Stimulated activated CD4-positive, alpha-beta T cell treated with anti-CD3 and anti-CD28 coated beads, TNF-alpha, amount 100 ng/mL, for 48 hours (primary cell): Measurements from ENCODE around the gene ZBTB12.
"Not testable (repeated sequence)": the region's sequence is repeated elsewhere in the genome, so short reads cannot be mapped to it uniquely, and the experiment has no call there.

Experiments used
- DNase-seq, 3 donors: peaks; one replicate each; pipeline ENCODE4 v3.0.0-alpha.2; 2020; ENCODE audit warnings: low read depth in 3 of 3

Gene ZBTB12

GRCh38 chr6:31876357-31876756 lies 25.5 kb downstream of the ZBTB12 start:
- DNase-seq: no peak

GRCh38 chr6:31875877-31876276 lies 26.0 kb downstream of the ZBTB12 start:
- no peak for DNase-seq

GRCh38 chr6:31874836-31875572 lies 26.9 kb downstream of the ZBTB12 start:
- DNase-seq: no peak

GRCh38 chr6:31874084-31874670 lies 27.7 kb downstream of the ZBTB12 start:
- no peak for DNase-seq

GRCh38 chr6:31871046-31871659 lies 30.7 kb downstream of the ZBTB12 start:
- no peak for DNase-seq

- no peak for DNase-seq
Measured at GRCh38 chr6:31870385-31870921, 31.4 kb downstream of the ZBTB12 start.

GRCh38 chr6:31869343-31869742 lies 32.5 kb downstream of the ZBTB12 start:
- DNase-seq: no peak

GRCh38 chr6:31868658-31868971 lies 33.3 kb downstream of the ZBTB12 start:
- not testable (repeated sequence) for DNase-seq

GRCh38 chr6:31865205-31866118 lies 36.4 kb downstream of the ZBTB12 start:
- DNase-seq: no peak

GRCh38 chr6:31864818-31865204 lies 37.1 kb downstream of the ZBTB12 start:
- no peak for DNase-seq

- not testable (repeated sequence) for DNase-seq
Measured at GRCh38 chr6:31864123-31864562, 37.7 kb downstream of the ZBTB12 start.

GRCh38 chr6:31862344-31863235 lies 39.3 kb downstream of the ZBTB12 start, which contains the start of gene NEU1:
TSS of gene NEU1 (minus strand) at chr6:31862821. CDS start at chr6:31862776, 45 bp downstream.
- DNase-seq: peak; percentile 97 to 100 (median 98)

- no peak for DNase-seq
Measured at GRCh38 chr6:31861919-31862343, 40.0 kb downstream of the ZBTB12 start.

- no peak for DNase-seq
Measured at GRCh38 chr6:31861150-31861549, 40.7 kb downstream of the ZBTB12 start.

- no peak for DNase-seq
Measured at GRCh38 chr6:31860349-31860748, 41.5 kb downstream of the ZBTB12 start.

GRCh38 chr6:31859923-31860322 lies 42.0 kb downstream of the ZBTB12 start:
- no peak for DNase-seq

GRCh38 chr6:31858707-31859106 lies 43.2 kb downstream of the ZBTB12 start:
- no peak for DNase-seq

GRCh38 chr6:31857774-31858173 lies 44.1 kb downstream of the ZBTB12 start:
- DNase-seq: not testable (repeated sequence)

- DNase-seq: not testable (repeated sequence)
Measured at GRCh38 chr6:31851980-31852718, 49.7 kb downstream of the ZBTB12 start.

GRCh38 chr6:31851485-31851832 lies 50.4 kb downstream of the ZBTB12 start:
- DNase-seq: no peak
